HUDEP-2 (cell line): ENCODE results near the gene PECR.
A peak's percentile ranks its signal among the peaks of the same experiment; 100 is the strongest.
"Not testable (repeated sequence)": the region's sequence is repeated elsewhere in the genome, so short reads cannot be mapped to it uniquely, and the experiment has no call there.

ENCODE experiments used
- DNase-seq, 76 experiments: peaks; one replicate each; lab custom pipeline; 2025; ENCODE audit not compliant: unreplicated experiment in 76 of 76; lab: John Stamatoyannopoulos, UW

Gene PECR

DNA sequence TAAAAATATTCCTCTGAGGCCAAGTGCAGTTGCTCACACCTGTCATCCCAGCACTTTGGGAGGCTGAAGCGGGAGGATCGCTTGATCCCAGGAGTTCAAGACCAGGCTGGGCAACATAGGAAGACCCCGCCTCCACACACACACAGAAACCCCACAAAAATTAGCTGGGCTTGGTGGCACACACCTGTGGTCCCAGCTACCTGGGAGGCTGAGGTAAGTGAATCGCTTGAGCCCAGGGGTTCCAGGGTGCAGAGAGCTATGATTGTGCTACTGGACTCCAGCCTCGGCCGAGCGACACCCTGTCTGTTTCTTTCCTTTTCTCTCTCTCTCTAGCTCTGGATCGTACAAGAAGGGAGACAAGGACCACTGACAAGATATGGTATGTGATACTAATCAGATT is 25.7 kb upstream of the PECR start:
- no peak for DNase-seq

DNA sequence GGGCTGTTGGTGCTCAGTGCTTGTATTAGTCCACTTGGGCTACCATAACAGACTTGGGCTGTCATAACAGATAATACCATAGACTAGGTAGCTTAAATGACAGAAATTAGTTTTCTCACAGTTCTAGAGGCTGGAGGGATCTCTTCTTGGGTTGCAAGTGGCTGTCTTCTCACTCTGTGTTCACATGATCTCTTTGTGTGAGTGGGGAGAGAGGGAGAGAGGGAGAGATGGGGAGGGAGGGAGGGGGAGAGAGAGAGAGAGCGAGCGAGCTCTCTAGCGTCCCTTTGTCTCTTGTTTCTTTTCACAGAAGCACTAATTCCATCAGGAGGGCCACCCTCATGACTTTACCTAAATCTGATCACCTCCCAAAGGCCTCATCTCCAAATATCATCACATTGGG is 23.1 kb upstream of the PECR start:
- no peak for DNase-seq

DNA sequence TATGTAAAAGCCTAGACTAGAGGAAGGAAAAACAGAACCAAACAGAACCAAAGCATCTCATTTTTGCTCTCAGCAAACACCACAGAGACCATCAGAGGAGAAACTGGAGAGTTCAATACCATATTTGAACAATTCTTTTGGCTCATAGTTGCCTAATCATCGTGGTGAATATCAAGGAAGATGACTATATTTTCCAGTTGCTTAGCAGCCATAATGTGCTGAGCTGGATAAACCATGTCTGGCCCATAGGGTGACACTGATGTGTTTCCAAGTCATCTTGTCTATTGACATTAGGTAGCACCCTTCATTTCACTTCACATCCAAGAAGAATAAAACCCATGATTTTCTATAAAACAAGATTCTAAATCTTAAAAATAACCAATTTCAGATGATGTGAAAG is 21.6 kb upstream of the PECR start:
- DNase-seq, result no peak

DNA sequence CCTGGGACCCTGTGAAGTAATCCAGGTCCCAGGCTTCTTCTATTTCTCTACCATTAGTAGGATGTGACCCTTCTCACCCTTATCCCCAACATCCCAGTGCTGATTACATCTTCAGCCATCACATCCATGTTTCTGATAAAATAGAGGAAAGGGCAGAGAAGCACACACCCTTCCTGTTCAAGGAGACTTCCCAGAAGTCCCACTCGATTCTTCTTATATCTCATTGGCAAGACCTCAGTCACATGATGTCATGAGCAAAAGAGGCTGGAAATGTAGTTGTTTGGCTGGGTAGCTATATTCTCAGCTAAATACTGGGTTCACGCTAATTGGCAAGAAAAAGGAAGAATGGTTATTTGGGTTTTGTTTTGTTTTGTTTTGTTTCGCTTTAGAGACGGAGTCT is 19.5 kb upstream of the PECR start:
- no peak for DNase-seq

DNA sequence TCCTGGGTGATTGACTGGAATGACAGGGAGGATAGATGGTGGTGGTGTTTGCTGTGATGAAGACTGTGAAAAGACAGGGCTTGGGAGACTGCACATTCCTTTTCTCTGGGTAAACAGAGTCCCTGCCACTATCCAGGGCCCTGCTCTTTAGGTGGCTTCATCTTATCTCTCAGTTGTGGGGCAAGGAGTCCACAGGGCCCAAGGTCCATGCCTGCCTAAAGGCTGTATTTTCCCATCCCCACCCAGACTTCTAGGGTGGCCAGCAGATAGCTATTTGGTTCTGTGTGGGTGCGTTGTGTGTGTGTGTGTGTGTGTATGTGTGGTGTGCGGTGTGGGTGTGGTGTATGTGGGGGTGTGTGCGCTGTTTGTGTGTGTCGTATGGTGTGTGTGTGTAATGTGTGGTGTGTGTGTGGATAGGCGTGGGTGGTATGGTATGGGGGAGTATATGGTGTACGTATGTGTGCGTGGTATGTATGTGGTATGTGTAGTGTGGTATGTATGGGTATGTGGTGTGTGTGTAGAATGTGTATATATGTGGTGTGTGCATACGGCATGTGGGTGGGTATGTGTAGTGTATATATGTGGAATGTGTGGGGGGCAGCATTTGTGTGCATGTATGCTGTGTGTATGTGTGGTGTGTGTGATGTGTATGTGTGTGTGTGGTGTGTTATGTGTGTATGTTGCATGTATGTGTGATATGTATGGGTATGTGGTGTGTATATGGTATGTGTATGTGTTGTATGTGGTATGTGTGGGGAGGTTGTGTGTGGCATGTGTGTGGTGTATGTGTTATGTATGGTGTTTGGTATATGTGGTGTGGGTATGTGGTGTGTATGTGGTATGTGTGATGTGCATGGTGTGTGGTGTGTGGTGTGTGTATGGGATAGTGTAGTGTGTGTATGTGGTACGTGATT is 17.1 kb upstream of the PECR start:
- no peak for DNase-seq

DNA sequence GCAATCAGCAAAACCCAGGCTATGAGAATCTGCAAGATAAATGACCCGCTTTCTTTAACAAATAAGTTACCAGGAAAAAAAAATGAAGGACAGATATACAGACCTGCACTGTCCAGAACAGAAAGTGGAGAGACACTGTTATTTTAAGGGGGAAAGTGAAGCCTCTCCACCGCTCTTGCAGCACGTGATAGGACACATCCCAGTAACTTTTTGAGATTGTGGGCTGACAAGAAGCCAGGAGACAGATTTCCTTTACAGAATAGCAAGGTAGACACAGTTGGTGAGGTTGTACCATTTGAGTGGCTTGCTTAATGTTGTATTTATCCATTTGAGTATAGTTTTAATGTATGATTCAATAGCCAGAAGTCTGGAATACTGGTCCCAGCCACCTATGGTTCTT is 13.1 kb upstream of the PECR start:
- DNase-seq, result no peak

DNA sequence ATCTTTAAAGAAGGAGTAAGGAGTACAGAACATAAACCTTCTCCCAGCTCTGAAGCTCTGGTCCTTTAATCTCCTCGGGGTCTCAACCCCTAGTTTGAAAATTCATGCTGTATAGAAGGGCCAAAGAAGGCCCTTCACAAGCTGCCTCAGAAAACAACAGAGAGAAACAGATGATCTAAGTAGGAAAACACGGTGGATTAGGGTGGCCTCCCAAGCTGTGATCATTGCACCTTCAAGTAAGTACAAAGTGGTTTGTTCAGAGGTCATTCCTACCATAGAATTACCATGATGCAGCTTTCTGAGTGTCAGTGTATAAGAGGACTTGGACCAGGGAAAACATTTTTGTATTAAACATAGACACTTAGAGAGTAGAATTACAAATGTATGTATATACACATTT is 11.0 kb upstream of the PECR start:
- DNase-seq, result no peak

DNA sequence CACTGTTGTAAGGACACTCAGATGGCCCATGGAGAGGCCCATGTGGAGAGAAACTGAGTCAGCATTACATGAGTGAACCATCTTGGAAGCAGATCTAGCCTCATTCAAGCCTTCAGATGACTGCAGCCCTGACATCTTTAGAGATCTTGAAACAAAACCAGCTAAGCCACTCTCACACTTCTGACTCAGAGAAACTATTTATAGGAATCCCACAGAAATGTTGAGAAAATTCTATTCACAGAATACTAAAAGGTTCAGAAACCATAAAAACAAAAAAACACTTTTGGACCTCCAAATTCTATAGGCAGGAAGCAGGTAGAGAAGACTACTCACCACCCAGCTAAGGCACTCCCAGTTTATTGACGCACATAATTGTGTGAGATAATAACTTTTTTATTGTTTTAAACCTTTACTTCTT is 8.8 kb upstream of the PECR start:
- DNase-seq, result no peak

DNA sequence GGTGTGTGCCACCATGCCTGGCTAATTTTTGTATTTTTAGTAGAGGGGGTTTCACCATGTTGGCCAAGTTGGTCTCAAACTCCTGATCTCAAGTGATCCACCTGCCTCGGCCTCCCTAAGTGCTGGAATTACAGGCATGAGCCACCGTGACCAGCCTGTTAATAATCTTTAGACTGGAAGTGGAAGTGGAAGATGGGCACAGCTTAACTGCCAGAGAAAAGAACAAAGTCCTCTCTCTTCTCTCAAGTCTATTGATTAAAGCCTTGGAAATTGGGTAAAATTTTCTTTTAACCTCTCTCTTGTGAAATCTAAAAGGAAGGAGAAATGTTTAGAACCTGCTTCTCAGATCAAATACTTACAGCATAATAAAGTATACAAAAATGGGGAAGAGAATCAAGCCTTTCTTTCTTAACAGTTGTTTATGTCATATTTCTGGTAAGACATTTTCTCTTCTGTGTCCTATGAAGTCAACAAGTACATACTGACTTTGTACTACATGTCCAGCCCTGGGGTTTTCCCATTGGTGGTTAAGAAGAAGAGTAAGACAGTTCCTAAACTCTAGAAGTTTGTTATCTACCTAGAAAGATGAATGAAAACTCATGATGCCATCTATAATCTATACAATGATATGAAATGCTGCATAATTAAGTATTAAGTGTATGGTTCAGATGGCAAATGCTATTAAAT is 4.7 kb upstream of the PECR start:
- DNase-seq, result no peak

DNA sequence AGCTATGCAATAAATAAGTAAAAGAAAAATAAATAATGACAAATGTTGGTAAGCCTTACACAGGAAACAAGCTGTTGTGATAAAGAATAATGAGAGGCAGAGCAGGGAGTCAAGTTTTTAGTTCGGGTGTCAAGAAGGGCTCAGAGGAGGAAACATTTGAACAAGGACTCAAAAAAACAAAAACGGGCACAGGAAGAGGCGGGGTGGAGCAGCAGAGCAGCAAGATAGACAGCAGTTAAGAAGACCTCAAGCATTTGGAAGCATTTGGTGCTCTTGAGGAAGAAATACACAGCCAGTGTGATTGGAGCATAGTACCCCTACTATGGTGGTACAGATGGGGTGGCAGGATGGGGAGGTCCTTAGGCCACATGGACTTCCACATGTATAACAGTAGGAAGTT is 2.9 kb upstream of the PECR start:
- DNase-seq, result peak in 1 of 76 experiments; percentile 15

DNA sequence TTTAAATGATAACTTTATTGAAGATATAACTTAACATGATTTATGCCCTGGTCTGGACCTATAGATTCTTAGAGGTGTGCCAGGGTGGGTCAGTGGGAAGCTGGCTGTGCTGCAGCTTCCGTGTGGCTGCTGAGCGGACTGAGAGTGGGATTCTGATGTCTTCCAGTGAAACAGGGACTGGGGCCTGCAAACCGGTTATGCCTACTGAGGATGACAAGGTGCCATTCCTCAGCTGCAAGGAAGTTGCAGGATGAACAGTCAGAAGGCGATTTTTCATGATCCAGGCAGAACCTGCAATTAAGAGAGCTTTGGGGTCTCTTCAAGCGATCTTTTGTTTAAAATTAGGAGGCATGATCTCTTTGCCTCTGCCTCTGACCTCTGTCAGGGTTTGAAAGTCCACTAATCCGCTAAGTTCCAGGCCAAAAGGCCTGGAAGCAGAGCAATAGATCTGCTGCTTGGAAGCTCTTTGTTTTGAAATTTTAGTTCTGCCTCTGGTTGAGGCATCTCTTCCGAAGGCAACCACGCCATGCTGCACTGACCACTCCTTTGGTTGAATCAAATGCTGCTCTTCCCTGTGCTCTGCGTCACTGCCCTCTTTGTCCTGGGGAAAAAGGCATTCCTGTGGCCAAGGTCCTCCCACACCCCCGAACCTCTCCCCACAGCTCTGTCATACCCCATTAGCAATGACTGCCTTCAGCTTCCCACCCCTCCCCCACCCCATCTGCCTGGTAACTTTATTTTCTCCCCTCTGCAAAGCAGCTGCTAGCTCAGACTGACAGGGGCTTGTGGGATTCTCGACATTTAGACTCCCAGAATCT is 2.1 kb upstream of the PECR start:
- no peak for DNase-seq

DNA sequence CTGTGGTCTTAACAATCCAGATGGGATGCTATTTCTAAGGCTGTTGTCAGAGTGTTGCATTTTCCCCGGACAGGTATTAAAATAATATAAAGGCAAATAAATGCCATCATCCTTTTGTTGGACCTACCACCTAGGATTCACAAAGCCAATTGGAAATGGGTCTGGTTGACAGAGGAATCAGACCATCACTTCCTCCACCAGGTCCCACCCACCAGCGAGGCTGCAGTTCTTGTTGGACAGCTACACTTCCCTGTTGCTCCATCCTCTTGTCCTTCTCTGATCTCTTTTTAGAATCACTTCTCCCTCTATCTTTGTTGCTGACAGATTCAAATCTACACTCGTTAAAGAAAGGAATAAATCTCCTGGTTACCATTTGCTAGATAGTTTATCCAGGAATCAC is 1.2 kb upstream of the PECR start:
- no peak for DNase-seq

DNA sequence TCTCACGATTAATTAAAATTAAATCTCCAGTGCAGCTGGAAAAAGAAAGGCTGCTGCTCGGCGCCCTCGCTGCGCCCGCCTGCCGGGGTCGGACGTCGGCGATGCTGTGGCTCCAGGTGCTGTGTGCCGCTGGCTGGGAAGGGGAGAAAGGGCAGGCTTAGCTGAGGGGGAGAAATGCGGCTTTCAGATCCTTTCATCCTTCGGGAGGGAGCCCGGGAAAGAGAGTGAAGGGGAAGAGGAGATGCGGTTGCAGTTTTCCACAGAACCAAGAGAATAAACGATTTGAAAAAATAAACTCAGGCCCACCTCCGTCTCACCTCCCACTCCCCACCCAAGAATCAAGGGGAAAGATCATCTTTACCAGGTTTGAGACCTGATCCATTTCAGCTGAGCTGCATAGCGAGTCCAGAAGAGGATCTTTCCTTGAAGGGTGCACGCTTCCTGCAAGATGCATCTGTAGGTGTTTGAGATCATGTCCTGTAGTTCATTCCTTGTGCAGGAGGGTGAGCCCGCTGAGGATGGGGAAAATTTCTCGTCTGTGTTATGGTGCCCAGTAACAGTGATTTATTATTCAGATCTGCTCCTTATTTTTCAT is 605 bp upstream of the PECR start:
- DNase-seq, result no peak

DNA sequence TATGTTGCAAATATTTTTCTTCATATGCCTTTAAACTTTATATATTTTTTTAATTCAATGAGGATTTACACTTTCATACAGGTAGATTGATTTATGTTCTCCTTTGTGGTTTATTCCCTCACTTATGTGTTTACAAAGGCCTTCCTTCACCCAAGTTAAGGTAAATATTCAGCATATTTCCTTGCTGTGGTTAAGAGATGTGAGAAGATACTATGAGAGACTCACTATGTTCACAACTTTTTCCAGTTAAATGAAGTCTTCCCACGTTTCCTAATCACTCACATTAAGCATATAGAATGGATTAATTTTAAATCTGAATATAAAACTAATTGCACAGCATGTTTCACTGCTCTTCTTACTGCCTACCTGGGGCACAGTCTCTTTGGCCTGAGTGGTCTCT is 597 bp downstream of the PECR start:
- DNase-seq, result no peak

DNA sequence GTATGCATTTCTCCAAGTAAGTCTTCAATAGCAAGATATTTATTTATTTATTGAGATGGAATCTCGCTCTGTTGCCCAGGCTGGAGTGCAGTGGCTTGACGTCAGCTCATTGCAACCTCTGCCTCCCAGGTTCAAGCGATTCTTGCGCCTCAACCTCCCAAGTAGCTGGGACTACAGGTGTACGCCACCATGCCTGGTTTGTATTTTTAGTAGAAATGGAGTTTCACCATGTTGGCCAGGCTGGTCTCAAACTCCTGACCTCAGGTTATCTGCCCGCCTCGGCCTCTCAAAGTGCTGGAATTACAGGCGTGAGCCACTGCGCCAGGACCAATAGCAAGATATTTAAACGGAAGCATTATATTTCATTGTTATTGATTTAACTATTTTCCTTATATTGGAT is 1.6 kb downstream of the PECR start:
- DNase-seq, result not testable (repeated sequence)

DNA sequence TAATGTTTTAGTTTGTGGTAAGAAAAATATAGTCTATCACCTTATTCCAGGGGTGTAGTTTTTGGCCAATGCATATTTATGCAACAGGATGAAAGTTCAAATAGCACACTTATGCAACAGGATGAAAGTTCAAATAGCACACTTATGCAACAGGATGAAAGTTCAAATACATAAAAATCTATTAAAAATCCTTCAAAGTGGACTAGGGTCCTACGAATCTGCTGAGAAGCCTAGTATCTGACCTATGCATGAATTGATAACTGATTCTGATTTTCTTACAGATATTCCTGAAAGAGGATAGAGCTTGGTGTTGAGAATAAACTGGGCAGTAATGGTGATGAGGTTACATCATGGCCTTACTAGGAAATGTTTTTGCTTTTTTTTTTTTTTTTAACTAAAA is 2.8 kb downstream of the PECR start:
- DNase-seq, result no peak

DNA sequence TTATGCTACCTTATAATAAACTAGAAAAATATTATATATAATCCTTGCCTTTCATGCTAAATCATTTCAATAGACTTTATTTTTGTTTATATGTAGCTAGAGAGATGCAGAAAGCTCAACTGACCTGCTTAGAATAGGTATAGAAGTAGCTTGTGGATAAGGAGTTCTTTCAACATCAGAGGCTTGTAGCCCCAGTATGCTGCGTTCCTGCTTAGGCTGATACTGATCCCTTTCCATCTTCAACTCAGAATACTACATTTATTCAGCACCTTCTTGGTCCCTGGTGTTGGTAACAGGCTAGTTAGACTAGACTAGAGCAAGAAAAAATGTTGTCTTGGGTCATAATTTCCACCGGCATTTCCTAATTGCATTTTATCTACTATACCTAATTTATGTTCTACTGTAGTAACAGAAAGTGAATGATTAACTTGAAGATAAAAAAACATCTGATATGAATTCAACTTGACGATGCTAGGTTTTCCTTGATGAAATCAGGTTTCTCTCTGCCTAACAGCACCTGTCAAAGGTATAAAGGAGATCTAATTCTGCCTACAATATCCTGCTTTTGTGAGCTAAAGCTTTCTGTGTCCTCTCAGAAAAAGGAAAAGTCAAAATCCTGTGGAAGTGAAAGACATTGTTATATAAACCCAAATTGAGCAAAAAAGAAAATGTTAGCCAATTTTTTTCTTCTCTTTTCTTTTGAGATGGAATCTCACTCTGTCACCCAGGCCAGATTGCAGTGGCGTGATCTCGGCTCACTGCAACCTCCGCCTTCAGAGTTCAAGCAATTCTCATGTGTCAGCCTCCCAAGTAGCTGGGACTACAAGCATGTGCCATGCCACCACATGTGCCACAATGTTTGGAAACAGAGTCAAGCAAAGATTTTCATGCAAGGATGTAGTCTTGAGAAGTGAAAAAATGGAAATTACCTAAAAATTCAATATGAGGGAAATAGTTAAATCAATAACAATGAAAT is 5.8 kb downstream of the PECR start:
- DNase-seq, result no peak

DNA sequence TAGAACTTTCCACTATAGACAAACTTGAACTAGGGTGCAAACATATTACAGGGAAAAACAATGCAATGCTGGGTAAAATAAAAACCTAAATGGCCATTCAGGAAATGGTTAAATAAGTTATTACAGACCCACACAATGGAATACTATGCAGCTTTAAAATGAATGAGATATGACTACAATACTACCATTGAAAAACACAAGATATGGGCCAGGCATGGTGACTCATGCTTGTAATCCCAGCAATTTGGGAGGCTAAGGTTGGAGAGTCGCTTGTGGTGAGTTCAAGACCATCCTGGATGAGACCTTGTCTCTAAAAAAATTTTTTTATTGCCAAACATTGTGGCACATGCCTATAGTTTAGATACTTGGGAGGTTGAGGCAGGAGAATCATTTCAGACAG is 6.8 kb downstream of the PECR start:
- DNase-seq, result no peak

DNA sequence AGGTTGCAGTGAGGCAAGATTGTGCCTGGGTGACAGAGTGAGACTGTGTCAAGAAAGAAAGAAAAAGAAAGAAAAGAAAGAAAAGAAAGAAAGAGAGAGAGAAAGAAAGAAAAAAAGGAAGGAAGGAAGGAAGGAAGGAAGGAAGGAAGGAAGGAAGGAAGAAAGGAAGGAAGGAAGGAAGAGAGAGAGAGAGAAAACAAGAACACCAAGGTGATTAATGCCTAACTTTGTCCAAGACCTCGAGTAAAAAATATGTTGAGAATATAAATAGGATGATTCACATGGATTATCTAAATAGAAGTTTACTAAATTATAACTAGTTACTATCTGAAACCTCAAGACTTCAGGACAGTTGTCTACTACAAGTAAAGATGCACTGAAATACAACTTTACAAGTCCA is 7.2 kb downstream of the PECR start:
- DNase-seq, result no peak

DNA sequence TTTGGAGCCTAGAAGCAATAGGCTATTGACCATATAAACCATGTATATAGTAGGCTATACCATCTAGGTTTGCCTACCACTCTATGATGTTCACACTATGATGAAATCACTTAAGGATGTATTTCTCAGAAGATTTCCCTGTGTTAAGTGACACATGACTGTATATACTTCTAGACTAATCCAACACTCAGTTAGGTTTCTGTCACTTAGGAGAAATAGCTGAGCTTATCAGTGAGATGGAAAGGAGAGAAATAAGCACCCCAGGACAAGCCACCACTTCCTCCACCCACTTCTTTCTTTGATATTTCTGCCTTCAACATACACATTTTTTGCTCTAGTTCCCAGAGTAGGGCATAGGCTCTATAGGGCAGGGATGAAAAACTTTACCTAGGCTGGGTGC is 7.8 kb downstream of the PECR start:
- DNase-seq, result no peak
